NB4 (cell line): ENCODE measurements around the gene CDC42BPA.

Experiments used
- MYC ChIP-seq: IDR thresholded peaks from 2 replicates; pipeline ENCODE4 v1.6.1; 2011; ENCODE audit warnings: low read depth, low read length
- POLR2A ChIP-seq: IDR thresholded peaks from 2 replicates; pipeline ENCODE4 v1.6.1; 2011; ENCODE audit warnings: mild to moderate bottlenecking; ENCODE audit not compliant: insufficient read length; ENCODE audit errors: extremely low read depth
- TF ChIP-seq, protein P1 (sequence below): IDR thresholded peaks from one replicate; pipeline ENCODE4 v1.5.1; 2012; ENCODE audit warnings: low read depth, low read length

GRCh38 chr1:226979115-226979516, 339.2 kb downstream of the CDC42BPA start:
- TF ChIP-seq, protein P1, sequence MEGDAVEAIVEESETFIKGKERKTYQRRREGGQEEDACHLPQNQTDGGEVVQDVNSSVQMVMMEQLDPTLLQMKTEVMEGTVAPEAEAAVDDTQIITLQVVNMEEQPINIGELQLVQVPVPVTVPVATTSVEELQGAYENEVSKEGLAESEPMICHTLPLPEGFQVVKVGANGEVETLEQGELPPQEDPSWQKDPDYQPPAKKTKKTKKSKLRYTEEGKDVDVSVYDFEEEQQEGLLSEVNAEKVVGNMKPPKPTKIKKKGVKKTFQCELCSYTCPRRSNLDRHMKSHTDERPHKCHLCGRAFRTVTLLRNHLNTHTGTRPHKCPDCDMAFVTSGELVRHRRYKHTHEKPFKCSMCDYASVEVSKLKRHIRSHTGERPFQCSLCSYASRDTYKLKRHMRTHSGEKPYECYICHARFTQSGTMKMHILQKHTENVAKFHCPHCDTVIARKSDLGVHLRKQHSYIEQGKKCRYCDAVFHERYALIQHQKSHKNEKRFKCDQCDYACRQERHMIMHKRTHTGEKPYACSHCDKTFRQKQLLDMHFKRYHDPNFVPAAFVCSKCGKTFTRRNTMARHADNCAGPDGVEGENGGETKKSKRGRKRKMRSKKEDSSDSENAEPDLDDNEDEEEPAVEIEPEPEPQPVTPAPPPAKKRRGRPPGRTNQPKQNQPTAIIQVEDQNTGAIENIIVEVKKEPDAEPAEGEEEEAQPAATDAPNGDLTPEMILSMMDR = no peak
- no peak for TF ChIP-seq POLR2A
- TF ChIP-seq MYC = no peak
